LNCAP (cell line): ENCODE measurements around the gene LCE2D.

Experiments used
- CTCF ChIP-seq: fragments of 450-650 bp; IDR thresholded peaks from 2 replicates; pipeline ENCODE4 v1.5.1; 2017; ENCODE audit warnings: mild to moderate bottlenecking

LCE2D gene

GRCh38 chr1:152697701-152698600 is 34.8 kb downstream of the LCE2D start, which contains the start of gene LCE2A:
Gene LCE2A, plus strand, starts transcription at chr1:152698345. Its CDS starts 557 bp downstream, at chr1:152698902.
- TF ChIP-seq CTCF = no peak

GRCh38 chr1:152699746-152700145 is 36.6 kb downstream of the LCE2D start:
- TF ChIP-seq CTCF = no peak

GRCh38 chr1:152707860-152708259 is 44.7 kb downstream of the LCE2D start, which contains the start of gene LCE4A:
Gene LCE4A, plus strand, starts transcription at chr1:152708160. Its CDS starts 916 bp downstream, at chr1:152709076.
- TF ChIP-seq CTCF = no peak
